Memory B cell (primary cell): ENCODE data around the gene WEE1.
"Not testable (repeated sequence)": the region's sequence is repeated elsewhere in the genome, so short reads cannot be mapped to it uniquely, and the experiment has no call there.

Experiments
- ATAC-seq: fragments of 150-1000 bp; cut with Tn5 transposase; 2 replicates; pipeline ENCODE4 v1.10.0; 2021; ENCODE audit warnings: low read depth, mild to moderate bottlenecking, moderate library complexity
- DNase-seq, 2 donors: peaks; one replicate each; pipeline ENCODE4 v3.0.0; 2022; ENCODE audit warnings: low spot score in 2 of 2
- H3K27ac Mint-ChIP-seq: one replicate; pipeline ENCODE4 v1.8.0; 2022; ENCODE audit warnings: mild to moderate bottlenecking, moderate library complexity, mixed read lengths
- H3K27me3 Mint-ChIP-seq: one replicate; pipeline ENCODE4 v1.8.0; 2022; ENCODE audit warnings: mixed read lengths
- H3K36me3 Mint-ChIP-seq: one replicate; pipeline ENCODE4 v1.8.0; 2022; ENCODE audit warnings: mild to moderate bottlenecking, mixed read lengths
- H3K4me1 Mint-ChIP-seq: one replicate; pipeline ENCODE4 v1.8.0; 2022; ENCODE audit warnings: mixed read lengths
- H3K4me3 Mint-ChIP-seq: one replicate; pipeline ENCODE4 v1.8.0; 2022; ENCODE audit warnings: mild to moderate bottlenecking, moderate library complexity, mixed read lengths
- H3K9me3 Mint-ChIP-seq: one replicate; pipeline ENCODE4 v1.8.0; 2022; ENCODE audit warnings: mixed read lengths

WEE1 gene

DNA sequence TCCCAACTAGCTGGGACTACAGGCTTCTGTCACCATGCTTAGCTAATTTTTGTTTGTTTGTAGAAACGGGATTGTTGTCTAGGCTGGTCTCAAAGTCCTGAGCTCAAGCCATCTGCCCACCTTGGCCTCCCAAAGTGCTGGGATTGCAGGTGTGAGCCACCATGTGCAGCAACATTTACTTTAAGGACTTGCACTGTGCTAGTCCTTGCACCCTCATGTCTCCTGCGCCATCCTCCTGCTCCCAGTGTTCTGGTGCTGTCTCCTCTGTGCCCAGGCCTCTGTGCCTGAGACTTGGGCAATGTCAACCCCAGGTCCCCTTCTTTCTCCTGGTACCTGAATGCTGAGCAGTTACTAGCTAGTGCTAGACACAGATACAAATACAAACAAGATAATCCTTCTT is 26.7 kb downstream of the WEE1 start:
- Mint-ChIP-seq H3K9me3 (no peaks in the 10 kb centered on the region), H3K27ac (peak overlapping the region; percentile 88), H3K27me3 (no peaks in the 10 kb centered on the region), H3K36me3 (no peaks in the 10 kb centered on the region), H3K4me3 (peak overlapping the region; percentile 85), H3K4me1 (peaks cover 44% of the 10 kb centered on the region)
- no peak for DNase-seq
- ATAC-seq: no peak

DNA sequence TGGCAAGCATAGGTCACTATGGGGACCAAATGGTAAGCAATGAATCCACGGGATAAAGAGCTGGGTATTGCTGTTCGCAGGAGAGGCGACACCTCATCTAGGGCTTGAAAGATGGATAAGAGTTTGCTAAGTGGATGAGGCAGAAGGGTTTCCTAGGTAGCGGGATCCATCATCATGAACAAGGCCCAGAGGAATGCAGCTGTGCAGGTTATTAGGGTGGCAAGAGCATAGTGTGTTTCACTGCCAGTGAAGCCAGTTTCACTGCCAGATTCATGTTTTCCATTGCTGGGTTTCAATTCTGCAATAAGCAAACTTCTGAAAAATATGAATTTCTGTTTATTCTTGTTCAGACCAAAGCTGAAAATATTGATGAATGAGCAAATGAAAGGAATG is 27.2 kb downstream of the WEE1 start:
- Mint-ChIP-seq H3K9me3 (no peaks in the 10 kb centered on the region), H3K27me3 (no peaks in the 10 kb centered on the region), H3K4me1 (peaks cover 42% of the 10 kb centered on the region), H3K4me3 (peak overlapping the region; percentile 85), H3K27ac (peak overlapping the region; percentile 88), H3K36me3 (no peaks in the 10 kb centered on the region)
- DNase-seq: no peak
- ATAC-seq: peak; percentile 26

DNA sequence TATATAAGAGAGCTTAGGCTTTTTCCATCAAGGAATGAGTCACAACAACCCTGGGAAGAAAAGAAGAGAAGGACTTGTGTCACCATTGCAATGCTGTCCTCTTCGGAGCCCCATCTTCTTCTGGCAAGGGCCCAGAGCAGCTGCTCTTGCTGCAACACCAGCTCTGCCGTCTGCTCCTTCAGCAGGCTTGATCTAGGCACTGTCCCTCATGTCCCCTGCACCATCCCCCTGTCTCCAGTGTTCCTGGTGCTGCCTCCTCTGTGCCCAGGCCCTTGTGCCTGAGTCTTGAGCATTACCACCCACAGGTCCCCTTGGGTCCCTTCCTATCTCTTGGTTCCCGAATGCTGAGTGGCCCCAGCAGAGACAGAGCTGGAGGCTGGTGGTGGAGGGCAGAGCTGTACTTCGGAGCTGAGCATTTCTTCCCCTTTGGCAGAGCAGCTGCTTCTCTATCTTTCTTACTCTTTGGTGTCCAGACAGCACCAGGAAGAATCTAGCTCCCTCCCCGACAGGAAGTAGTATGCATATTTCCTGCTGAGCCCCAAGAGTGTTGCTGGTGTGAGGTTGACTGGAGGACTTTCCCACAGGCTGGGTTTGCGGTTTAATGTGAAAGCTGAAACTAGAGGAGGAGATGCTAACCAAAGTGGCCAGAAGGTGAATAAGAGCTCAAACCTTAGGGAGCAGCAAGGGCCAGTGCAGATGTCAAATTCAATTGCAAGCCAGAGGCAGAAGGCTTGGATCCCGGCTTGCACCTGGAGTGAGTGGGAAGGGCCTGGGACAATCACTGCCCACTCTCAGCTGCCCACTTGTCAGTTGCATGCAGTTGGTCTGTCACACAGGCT is 27.8 kb downstream of the WEE1 start:
- H3K4me1 Mint-ChIP-seq: peaks cover 41% of the 10 kb centered on the region
- H3K27ac Mint-ChIP-seq: peak overlapping the region; percentile 88
- no peaks in the 10 kb centered on the region for H3K36me3 Mint-ChIP-seq
- no peaks in the 10 kb centered on the region for H3K27me3 Mint-ChIP-seq
- no peaks in the 10 kb centered on the region for H3K9me3 Mint-ChIP-seq
- peak; percentile 39 to 54 for DNase-seq
- H3K4me3 Mint-ChIP-seq: peak overlapping the region; percentile 85
- ATAC-seq: peak; percentile 90

DNA sequence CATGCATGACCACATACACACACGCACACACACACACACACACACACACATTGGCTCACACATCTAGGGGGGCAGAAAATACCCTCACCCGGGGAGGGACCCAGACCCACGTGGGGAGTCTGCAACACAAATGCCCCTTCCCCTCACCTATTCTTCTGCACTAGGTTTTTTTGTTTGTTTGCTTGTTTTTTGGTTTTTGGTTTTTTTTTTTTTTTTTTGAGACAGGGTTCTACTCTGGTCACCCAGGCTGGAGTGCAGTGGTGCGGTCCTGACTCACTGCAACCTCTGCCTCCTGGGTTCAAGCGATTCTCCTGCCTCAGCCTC is 28.4 kb downstream of the WEE1 start:
- H3K4me3 Mint-ChIP-seq: peak overlapping the region; percentile 85
- ATAC-seq (peak; percentile 14), DNase-seq (no peak)
- peak overlapping the region; percentile 88 for H3K27ac Mint-ChIP-seq
- H3K9me3 Mint-ChIP-seq: no peaks in the 10 kb centered on the region
- peaks cover 36% of the 10 kb centered on the region for H3K4me1 Mint-ChIP-seq
- H3K36me3 Mint-ChIP-seq: no peaks in the 10 kb centered on the region
- H3K27me3 Mint-ChIP-seq: no peaks in the 10 kb centered on the region

DNA sequence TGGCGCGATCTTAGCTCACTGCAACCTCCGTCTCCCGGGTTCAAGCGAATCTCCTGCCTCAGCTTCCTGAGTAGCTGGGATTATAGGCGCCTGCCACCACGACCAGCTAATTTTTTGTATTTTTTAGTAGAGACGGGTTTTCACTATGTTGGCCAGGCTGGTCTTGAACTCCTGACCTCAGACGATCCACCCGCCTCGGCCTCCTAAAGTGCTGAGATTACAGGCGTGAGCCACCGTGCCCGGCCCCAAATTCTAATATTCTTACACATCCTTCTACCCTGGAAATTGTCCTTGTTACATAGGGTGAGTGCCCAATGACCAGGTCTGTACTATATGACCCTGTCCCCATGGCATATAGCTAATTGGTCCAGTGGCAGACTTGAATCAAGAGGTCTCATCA is 29.7 kb downstream of the WEE1 start:
- not testable (repeated sequence) for H3K4me3 Mint-ChIP-seq, ATAC-seq, H3K9me3 Mint-ChIP-seq, H3K27me3 Mint-ChIP-seq, H3K27ac Mint-ChIP-seq, H3K36me3 Mint-ChIP-seq, DNase-seq
- peaks cover 29% of the 10 kb centered on the region for H3K4me1 Mint-ChIP-seq

DNA sequence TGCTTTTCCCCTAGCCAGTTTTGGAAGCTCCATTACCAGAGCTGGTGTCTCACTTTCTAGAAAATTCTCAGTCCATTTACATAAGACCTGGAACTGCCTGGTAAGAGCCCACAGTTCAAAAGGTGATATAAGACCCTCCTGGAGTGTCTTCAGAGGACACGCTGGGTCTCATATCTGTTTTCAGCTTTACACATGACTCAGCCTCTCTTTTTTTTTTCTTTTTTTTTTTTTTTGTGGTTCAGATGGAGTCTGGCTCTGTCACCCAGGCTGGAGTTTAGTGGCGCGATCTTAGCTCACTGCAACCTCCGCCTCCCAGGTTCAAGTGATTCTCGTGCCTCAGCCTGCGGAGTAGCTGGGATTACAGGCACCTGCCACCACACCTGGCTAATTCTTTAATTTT is 30.7 kb downstream of the WEE1 start:
- no peaks in the 10 kb centered on the region for H3K27me3 Mint-ChIP-seq
- no peak for DNase-seq
- H3K4me1 Mint-ChIP-seq: peaks cover 33% of the 10 kb centered on the region
- no peaks in the 10 kb centered on the region for H3K9me3 Mint-ChIP-seq
- no peak overlapping the region for H3K27ac Mint-ChIP-seq
- no peaks in the 10 kb centered on the region for H3K36me3 Mint-ChIP-seq
- ATAC-seq: no peak
- no peak overlapping the region for H3K4me3 Mint-ChIP-seq

DNA sequence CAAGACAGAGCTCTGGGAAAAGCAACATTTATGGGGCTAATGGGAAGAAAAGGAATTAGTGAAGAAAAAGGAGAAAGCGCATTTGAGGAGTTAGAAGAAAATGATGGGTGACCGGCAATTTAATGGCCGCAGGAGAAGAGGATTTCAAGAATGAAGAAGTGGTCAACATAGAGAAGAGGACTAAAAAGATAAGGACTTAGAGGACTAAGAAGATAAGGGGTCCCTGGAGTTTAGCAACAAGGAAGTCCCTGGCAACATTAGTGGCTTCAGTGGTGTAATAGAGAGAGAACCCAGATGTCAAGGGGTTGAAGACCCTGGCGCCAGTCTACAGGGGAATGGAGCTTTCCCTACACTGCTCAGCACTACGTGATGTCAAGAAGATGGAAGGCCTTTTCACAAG is 32.3 kb downstream of the WEE1 start:
- no peak overlapping the region for H3K27ac Mint-ChIP-seq
- H3K27me3 Mint-ChIP-seq: no peaks in the 10 kb centered on the region
- ATAC-seq (no peak), DNase-seq (no peak)
- H3K36me3 Mint-ChIP-seq: no peaks in the 10 kb centered on the region
- H3K9me3 Mint-ChIP-seq: no peaks in the 10 kb centered on the region
- no peak overlapping the region for H3K4me3 Mint-ChIP-seq
- H3K4me1 Mint-ChIP-seq: peaks cover 28% of the 10 kb centered on the region

DNA sequence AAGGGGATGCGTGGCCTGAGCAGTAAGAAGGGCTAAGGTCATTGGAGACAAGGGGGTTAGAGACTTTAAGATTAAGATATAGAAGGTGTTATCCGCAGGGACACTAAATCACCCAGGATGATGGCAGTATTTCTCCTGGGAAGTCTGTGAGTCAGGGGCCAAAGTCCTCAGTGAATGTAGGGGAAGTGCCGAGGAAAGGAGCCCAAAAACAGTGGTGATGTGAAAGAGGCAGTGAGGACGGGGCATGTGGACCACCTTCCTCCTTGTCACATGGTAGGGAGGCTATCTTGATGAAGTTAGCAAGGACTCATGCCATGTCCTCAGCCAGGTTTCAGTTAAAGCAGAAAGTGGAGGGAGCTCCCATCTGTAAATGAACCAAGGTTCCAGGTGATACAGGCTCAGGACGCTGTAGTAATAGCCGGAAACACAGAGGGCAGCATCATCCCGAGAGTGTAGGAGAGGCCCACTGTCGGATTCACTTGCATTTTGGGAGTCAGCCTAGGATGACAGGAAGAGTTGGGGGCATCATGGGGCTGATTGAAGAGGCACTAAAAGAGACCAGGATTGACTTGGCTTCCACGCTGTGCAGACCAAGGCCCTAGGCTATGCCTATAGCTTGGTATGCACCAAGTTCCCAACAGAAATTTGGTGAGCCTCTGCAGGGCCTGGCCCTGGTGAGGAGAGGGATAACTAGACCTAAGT is 33.5 kb downstream of the WEE1 start:
- DNase-seq: no peak
- Mint-ChIP-seq H3K9me3 (no peaks in the 10 kb centered on the region), H3K4me3 (no peak overlapping the region), H3K27me3 (no peaks in the 10 kb centered on the region), H3K27ac (no peak overlapping the region), H3K4me1 (peaks cover 22% of the 10 kb centered on the region), H3K36me3 (no peaks in the 10 kb centered on the region)
- ATAC-seq: no peak

DNA sequence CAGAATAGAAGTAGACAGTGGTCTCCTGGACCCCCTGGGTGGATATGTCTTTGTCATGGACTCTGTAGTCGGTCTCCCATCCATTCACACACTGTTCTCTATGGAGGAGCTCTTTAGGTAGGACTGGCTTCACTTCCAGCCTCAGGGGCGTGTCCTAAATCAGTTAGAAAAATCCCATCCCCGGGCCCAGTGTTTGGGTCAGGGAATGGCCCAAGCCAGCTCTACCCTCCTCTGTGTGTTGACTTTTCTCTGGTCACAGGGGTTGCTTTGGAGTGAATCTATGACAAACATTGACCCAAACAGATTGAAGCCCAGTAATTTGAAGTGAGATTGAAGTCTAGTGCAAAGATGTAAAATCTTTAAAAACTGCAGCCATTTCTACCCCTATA is 34.0 kb downstream of the WEE1 start:
- Mint-ChIP-seq H3K27me3 (no peaks in the 10 kb centered on the region), H3K4me1 (peaks cover 18% of the 10 kb centered on the region), H3K4me3 (no peak overlapping the region), H3K36me3 (no peaks in the 10 kb centered on the region), H3K9me3 (no peaks in the 10 kb centered on the region), H3K27ac (no peak overlapping the region)
- ATAC-seq (no peak), DNase-seq (no peak)

DNA sequence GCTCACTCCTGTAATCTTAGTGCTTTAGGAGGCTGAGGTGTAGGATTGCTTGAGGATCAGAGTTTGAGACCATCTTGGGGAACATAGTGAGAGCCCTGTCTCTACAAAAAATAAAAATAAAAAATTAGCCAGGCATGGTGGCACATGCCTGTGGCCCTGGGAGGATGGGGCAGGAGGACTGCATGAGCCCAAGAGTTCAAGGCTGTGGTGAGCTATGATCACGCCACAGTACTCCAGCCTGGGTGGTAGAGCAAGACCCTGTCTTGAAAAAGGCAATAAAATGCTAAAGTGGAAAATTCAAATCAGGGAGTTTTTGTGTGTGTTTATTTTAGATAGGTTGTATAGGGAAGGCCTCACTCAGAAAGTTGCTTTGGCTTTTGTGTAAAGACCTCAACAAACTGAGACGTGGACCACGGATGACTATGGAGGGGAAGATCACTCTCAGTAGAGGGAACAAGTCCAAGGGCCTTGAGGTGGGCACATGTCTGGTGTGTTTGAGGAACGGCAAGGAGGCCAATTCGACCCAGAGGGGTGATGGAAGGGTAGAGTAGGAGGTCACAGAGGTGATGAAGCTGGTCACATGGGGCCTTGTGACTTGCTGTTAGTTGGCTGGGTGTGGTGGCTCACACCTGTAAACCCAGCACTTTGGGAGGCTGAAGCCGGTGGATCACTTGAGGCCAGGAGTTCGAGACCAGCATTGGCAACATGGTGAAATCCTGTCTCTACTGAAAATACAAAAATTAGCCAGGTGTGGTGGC is 35.7 kb downstream of the WEE1 start:
- H3K27me3 Mint-ChIP-seq: no peaks in the 10 kb centered on the region
- no peaks in the 10 kb centered on the region for H3K9me3 Mint-ChIP-seq
- peak overlapping the region; percentile 84 for H3K27ac Mint-ChIP-seq
- ATAC-seq (no peak), DNase-seq (no peak)
- no peak overlapping the region for H3K4me3 Mint-ChIP-seq
- H3K36me3 Mint-ChIP-seq: no peaks in the 10 kb centered on the region
- H3K4me1 Mint-ChIP-seq: peaks cover 23% of the 10 kb centered on the region

DNA sequence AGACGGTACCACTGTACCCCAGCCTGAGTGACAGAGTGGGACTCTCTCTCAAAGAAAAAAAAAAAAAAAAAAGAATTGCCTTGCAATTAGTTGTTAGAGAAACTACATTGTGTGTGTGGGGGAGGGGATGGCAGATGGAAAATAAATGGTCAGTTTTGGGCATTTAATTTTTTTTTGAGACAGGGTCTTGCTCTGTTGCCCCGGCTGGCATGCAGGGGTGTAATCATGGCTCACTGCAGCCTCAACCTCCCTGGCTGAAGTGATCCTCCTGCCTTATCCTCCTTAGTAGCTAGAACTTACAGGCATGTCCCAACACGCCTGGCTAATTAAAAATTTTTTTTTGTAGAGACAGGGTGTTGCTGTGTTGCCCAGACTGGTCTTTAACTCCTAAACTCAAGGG is 36.4 kb downstream of the WEE1 start:
- Mint-ChIP-seq H3K27me3 (no peaks in the 10 kb centered on the region), H3K36me3 (no peaks in the 10 kb centered on the region), H3K27ac (no peak overlapping the region), H3K4me3 (no peak overlapping the region), H3K4me1 (peaks cover 25% of the 10 kb centered on the region), H3K9me3 (no peaks in the 10 kb centered on the region)
- DNase-seq: no peak
- ATAC-seq: no peak

DNA sequence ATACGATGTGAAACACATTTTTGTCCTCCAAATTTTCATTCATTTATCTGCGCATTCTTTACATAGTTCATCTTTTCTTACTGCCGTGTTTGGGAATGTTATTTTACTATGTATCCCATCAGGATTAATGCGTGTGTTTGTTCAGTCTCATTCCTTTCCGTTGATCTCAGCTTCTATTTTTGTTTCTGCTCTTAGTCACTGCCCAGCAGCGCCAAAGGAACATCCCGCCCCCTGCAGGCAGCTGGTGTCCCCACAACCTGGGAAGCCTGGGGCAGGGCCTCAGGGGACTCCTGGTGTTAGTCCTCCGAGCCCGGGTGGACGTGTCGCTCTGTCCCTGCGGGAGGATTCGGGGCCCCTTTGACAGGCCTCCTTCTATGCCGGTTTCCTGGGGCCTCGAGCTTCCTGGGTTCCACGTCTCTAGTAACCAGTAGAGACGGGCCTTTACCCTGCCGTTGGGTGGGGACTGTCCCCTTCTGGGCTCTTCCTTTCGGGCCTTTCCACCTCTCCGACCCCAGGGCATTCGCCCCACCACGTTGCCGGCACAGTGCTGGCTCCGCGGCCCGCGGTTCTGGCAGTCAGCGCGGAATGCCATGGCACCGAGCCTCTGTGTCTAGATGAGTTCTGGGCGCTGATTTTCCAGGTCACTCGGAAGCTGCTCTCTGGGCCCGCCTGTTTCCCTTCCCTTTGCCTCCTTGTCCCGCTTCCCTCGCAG is 39.8 kb downstream of the WEE1 start:
- Mint-ChIP-seq H3K27me3 (no peaks in the 10 kb centered on the region), H3K4me3 (peak overlapping the region; percentile 90), H3K9me3 (no peaks in the 10 kb centered on the region), H3K27ac (peak overlapping the region; percentile 98), H3K36me3 (peaks cover 3% of the 10 kb centered on the region), H3K4me1 (peaks cover 47% of the 10 kb centered on the region)
- DNase-seq (peak; percentile 85 to 87), ATAC-seq (peak; percentile 22)

DNA sequence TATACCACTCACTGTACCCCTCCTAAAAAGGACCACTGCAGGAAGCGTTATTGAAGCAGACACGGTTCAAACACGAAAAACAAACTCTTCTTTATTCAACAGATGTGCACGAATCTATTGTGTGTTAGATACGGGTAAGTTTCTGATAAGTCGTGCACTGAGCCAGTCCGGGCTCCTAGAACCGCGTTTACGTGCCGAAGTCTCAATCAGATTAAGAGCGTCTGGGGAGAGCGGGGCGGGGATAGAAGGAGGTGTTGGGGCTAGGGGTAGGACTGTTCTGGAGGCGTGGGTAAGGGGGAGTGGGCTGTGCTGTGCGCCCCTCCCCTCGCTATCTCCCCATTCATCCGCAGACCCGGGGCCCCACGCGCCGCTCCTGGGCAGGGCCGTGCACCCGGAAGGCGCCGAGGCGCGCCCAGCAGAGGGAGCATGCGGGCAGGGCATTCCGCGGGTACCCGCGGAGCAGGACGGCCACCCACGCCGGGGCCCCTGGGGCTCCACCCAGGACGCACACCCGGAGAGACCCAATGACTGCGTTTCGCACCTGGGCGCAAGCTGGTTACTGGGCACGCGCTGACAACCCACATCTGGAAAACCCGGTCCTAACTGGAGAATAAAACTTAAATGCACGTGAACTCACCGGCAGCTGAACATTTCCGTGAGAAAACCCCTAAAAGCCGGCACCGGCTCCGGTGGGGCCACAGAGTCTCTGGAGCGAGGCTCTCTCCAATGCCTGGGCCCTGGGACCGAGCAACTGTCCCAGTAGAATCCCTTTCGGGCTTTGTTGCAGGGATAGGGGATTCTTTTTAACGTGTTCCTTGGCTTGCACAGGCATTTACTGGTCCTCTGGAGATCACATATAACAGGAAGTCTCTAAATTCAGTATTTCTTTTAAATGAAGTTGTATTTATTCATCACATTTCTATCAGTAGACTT is 40.6 kb downstream of the WEE1 start:
- H3K9me3 Mint-ChIP-seq: no peaks in the 10 kb centered on the region
- ATAC-seq (peak; percentile 70), DNase-seq (peak; percentile 94 to 95)
- no peaks in the 10 kb centered on the region for H3K27me3 Mint-ChIP-seq
- H3K4me3 Mint-ChIP-seq: peak overlapping the region; percentile 90
- peak overlapping the region; percentile 98 for H3K27ac Mint-ChIP-seq
- peaks cover 6% of the 10 kb centered on the region for H3K36me3 Mint-ChIP-seq
- peaks cover 49% of the 10 kb centered on the region for H3K4me1 Mint-ChIP-seq
